ENCODE data around the gene NBEAL2.

DNA sequence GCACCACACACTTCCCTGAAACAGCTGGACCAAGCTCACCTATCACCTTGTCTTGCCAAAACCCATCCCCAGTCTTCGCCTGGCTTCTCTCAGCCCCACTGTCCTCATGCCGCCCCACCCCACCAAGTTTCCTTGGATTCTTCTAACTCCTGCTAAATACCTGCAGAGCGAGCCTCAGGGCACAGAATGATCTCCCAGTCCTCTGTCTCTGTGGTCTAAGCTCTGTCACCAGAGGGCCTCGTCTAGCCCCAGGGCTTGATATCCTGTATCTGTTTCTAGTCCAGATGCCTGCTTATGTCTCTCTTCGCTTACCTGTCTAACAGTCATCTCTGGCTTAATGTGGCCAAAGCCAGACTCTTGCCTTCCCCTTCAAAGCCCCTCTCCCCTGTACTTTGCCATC lies 12.7 kb upstream of the NBEAL2 start:
- TF ChIP-seq, protein P1, sequence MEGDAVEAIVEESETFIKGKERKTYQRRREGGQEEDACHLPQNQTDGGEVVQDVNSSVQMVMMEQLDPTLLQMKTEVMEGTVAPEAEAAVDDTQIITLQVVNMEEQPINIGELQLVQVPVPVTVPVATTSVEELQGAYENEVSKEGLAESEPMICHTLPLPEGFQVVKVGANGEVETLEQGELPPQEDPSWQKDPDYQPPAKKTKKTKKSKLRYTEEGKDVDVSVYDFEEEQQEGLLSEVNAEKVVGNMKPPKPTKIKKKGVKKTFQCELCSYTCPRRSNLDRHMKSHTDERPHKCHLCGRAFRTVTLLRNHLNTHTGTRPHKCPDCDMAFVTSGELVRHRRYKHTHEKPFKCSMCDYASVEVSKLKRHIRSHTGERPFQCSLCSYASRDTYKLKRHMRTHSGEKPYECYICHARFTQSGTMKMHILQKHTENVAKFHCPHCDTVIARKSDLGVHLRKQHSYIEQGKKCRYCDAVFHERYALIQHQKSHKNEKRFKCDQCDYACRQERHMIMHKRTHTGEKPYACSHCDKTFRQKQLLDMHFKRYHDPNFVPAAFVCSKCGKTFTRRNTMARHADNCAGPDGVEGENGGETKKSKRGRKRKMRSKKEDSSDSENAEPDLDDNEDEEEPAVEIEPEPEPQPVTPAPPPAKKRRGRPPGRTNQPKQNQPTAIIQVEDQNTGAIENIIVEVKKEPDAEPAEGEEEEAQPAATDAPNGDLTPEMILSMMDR (IDR thresholded peaks at IDR 0.05): no peak
- no peak for TF ChIP-seq POLR2A (IDR thresholded peaks at IDR 0.05)
